NT2/D1 (cell line): ENCODE results near the gene OR5D16.

Experiments
- SUZ12 ChIP-seq: IDR thresholded peaks from 2 replicates; pipeline ENCODE4 v1.6.1; 2011; ENCODE audit not compliant: insufficient read length, insufficient read depth; ENCODE audit errors: extremely low read depth
- ZNF274 ChIP-seq: IDR thresholded peaks from 2 replicates; pipeline ENCODE4 v1.6.1; 2011; ENCODE audit warnings: mild to moderate bottlenecking, low read depth, low read length

DNA sequence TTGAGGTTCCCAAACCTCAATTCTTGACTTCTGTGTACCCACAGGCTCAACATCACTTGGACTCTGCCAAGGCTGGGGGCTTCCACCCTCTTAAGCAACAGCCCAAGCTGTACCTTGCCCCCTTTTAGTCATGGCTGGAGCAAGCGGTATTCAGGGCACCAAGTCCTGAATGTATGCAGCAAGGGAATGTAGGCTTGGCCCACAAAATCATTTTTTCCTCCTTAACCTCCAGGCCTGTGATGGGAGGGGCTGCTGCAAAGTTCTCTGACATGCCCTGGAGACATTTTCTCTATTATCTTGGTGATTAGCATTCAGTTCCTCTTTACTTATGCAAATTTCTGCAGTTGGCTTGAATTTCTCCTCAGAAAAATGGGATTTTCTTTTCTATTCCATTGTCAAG, 32.3 kb upstream of the OR5D16 start:
- TF ChIP-seq ZNF274 (no peak), SUZ12 (no peak)
